ENCODE measurements around the gene DIP2B. TPM values are rescaled to one million over a fixed set of nuclear protein-coding genes. Genes with fewer than 3 reads are reported as not detected.

The DIP2B gene
- polyA plus RNA-seq, 1 of the 3 experiments (the other 2 are of a cell fraction): 6.6 TPM

GRCh38 chr12:50634379-50634778 lies 129.6 kb downstream of the DIP2B start:
- TF ChIP-seq PBX3 (IDR thresholded peaks at IDR 0.05): no peak
- no peak for TF ChIP-seq MXI1 (IDR thresholded peaks at IDR 0.05; ENCODE audit: low read depth, low read length)
- no peak for TF ChIP-seq EZH2phosphoT487 (IDR thresholded peaks at IDR 0.05; ENCODE audit: borderline replicate concordance, low read depth)
- TF ChIP-seq RFX5 (IDR thresholded peaks at IDR 0.05; ENCODE audit: low read length): no peak
- TF ChIP-seq FOXJ3 (CRISPR knock-in tag; IDR thresholded peaks at IDR 0.05): no peak
- Histone ChIP-seq H3K9me2 (no peaks in the 10 kb centered on the region), H3F3A (replicated peaks; ENCODE audit: insufficient read depth) (peaks cover 6% of the 10 kb centered on the region), H3K27ac (ENCODE audit: low read depth in 2 of 2, low read length in 1 of 2) (no peak overlapping the region), H3K27me3 (ENCODE audit: insufficient read depth) (no peaks in the 10 kb centered on the region), H2AFZ (ENCODE audit: low read depth) (no peak overlapping the region), H3K4me1 (ENCODE audit: control insufficient read depth in 1 of 2, insufficient read depth in 2 of 2, low read depth in 1 of 2, low read length in 1 of 2) (peaks cover 3 to 8% of the 10 kb centered on the region in 2 experiments; a peak in 3 of 4 replicates), H3K9ac (no peak overlapping the region), H3K36me3 (replicated peaks in 1 of 2; ENCODE audit: control insufficient read depth in 1 of 2, insufficient read depth in 2 of 2, low read length in 1 of 2) (peaks cover 0 to 21% of the 10 kb centered on the region in 2 experiments), H3K4me2 (no peak overlapping the region), H3K4me3 (ENCODE audit: low read depth in 2 of 2, low read length in 1 of 2) (no peak overlapping the region), H4K20me1 (ENCODE audit: insufficient read depth) (no peaks in the 10 kb centered on the region), H3K9me3 (no peaks in the 10 kb centered on the region), H3K79me2 (ENCODE audit: insufficient read depth) (peaks cover 9% of the 10 kb centered on the region; the same call in 1 of the 2 replicates)
- 95% methylated on average over 2 of the region's 2 CpGs for WGBS (ENCODE audit: low lambda C conversion rate)
- CTCF ChIA-PET: interaction anchor here (1.2 kb wide), 1 partner anchor 130 kb away, joined by 5 read pairs; the partner anchor contains the start of gene DIP2B
- POLR2A ChIA-PET: no interaction called here
- DNase-seq: no peak

GRCh38 chr12:50635364-50635763 lies 130.6 kb downstream of the DIP2B start:
- H4K20me1 ChIP-seq (ENCODE audit: insufficient read depth): no peaks in the 10 kb centered on the region
- ChIA-PET CTCF (interaction anchor here (1.6 to 1.7 kb wide), 2 partner anchors 12 to 131 kb away, joined by 3 to 11 read pairs; partner anchors contain the start of gene DIP2B), POLR2A (no interaction called here)
- no peak overlapping the region for H3K4me3 ChIP-seq (ENCODE audit: low read depth in 2 of 2, low read length in 1 of 2)
- no peaks in the 10 kb centered on the region for H3K9me2 ChIP-seq
- WGBS (ENCODE audit: low lambda C conversion rate): 92% methylated on average over 5 of the region's 5 CpGs
- H3K4me2 ChIP-seq: no peak overlapping the region
- no peaks in the 10 kb centered on the region for H3K9me3 ChIP-seq
- TF ChIP-seq GABPA (IDR thresholded peaks at IDR 0.05; ENCODE audit: low read depth): no peak
- peaks cover 6% of the 10 kb centered on the region for H3F3A ChIP-seq (replicated peaks; ENCODE audit: insufficient read depth)
- H3K27me3 ChIP-seq (ENCODE audit: insufficient read depth): no peaks in the 10 kb centered on the region
- H3K9ac ChIP-seq: no peak overlapping the region
- peaks cover 0 to 14% of the 10 kb centered on the region in 2 experiments for H3K36me3 ChIP-seq (replicated peaks in 1 of 2; ENCODE audit: control insufficient read depth in 1 of 2, insufficient read depth in 2 of 2, low read length in 1 of 2)
- H3K79me2 ChIP-seq (ENCODE audit: insufficient read depth): peaks cover 9% of the 10 kb centered on the region; the same call in 1 of the 2 replicates
- DNase-seq: no peak
- H2AFZ ChIP-seq (ENCODE audit: low read depth): no peak overlapping the region
- peaks cover 3 to 17% of the 10 kb centered on the region in 2 experiments; a peak in 3 of 4 replicates for H3K4me1 ChIP-seq (ENCODE audit: control insufficient read depth in 1 of 2, insufficient read depth in 2 of 2, low read depth in 1 of 2, low read length in 1 of 2)
- no peak overlapping the region; a peak in 1 of 4 replicates for H3K27ac ChIP-seq (ENCODE audit: low read depth in 2 of 2, low read length in 1 of 2)

GRCh38 chr12:50635857-50636256 lies 131.1 kb downstream of the DIP2B start:
- ChIA-PET CTCF (interaction anchor here (0.9 to 1.7 kb wide), 4 partner anchors 11 to 131 kb away, joined by 3 to 11 read pairs (median 3); partner anchors contain the start of gene DIP2B), POLR2A (no interaction called here)
- Histone ChIP-seq H3K9ac (no peak overlapping the region), H2AFZ (ENCODE audit: low read depth) (no peak overlapping the region), H3K79me2 (ENCODE audit: insufficient read depth) (peaks cover 9% of the 10 kb centered on the region; the same call in 1 of the 2 replicates), H3K4me3 (ENCODE audit: low read depth in 2 of 2, low read length in 1 of 2) (no peak overlapping the region), H3K36me3 (replicated peaks in 1 of 2; ENCODE audit: control insufficient read depth in 1 of 2, insufficient read depth in 2 of 2, low read length in 1 of 2) (peaks cover 0 to 9% of the 10 kb centered on the region in 2 experiments), H3K27me3 (ENCODE audit: insufficient read depth) (no peaks in the 10 kb centered on the region), H4K20me1 (ENCODE audit: insufficient read depth) (no peaks in the 10 kb centered on the region), H3K9me2 (no peaks in the 10 kb centered on the region), H3K9me3 (no peaks in the 10 kb centered on the region), H3K4me2 (no peak overlapping the region), H3F3A (replicated peaks; ENCODE audit: insufficient read depth) (peaks cover 6% of the 10 kb centered on the region), H3K27ac (ENCODE audit: low read depth in 2 of 2, low read length in 1 of 2) (no peak overlapping the region), H3K4me1 (ENCODE audit: control insufficient read depth in 1 of 2, insufficient read depth in 2 of 2, low read depth in 1 of 2, low read length in 1 of 2) (peaks cover 3 to 17% of the 10 kb centered on the region in 2 experiments; a peak in 3 of 4 replicates)
- WGBS (ENCODE audit: low lambda C conversion rate): 98% methylated on average over 4 of the region's 4 CpGs
- no peak for DNase-seq
- TF ChIP-seq, protein P1, sequence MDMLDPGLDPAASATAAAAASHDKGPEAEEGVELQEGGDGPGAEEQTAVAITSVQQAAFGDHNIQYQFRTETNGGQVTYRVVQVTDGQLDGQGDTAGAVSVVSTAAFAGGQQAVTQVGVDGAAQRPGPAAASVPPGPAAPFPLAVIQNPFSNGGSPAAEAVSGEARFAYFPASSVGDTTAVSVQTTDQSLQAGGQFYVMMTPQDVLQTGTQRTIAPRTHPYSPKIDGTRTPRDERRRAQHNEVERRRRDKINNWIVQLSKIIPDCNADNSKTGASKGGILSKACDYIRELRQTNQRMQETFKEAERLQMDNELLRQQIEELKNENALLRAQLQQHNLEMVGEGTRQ (IDR thresholded peaks at IDR 0.05; ENCODE audit: borderline replicate concordance, low read depth, low read length): no peak
- no peak for TF ChIP-seq RCOR1 (IDR thresholded peaks at IDR 0.05; ENCODE audit: low read length)
- no peak for TF ChIP-seq EP300 (IDR thresholded peaks at IDR 0.05; ENCODE audit: borderline replicate concordance in 1 of 2, low read depth in 1 of 2, low read length in 1 of 2)
- no peak for TF ChIP-seq SIN3A (IDR thresholded peaks at IDR 0.05; ENCODE audit: borderline replicate concordance, low read depth, low read length)
- no peak for TF ChIP-seq SMC3 (IDR thresholded peaks at IDR 0.05; ENCODE audit: low read depth, low read length)
- TF ChIP-seq, protein P2, sequence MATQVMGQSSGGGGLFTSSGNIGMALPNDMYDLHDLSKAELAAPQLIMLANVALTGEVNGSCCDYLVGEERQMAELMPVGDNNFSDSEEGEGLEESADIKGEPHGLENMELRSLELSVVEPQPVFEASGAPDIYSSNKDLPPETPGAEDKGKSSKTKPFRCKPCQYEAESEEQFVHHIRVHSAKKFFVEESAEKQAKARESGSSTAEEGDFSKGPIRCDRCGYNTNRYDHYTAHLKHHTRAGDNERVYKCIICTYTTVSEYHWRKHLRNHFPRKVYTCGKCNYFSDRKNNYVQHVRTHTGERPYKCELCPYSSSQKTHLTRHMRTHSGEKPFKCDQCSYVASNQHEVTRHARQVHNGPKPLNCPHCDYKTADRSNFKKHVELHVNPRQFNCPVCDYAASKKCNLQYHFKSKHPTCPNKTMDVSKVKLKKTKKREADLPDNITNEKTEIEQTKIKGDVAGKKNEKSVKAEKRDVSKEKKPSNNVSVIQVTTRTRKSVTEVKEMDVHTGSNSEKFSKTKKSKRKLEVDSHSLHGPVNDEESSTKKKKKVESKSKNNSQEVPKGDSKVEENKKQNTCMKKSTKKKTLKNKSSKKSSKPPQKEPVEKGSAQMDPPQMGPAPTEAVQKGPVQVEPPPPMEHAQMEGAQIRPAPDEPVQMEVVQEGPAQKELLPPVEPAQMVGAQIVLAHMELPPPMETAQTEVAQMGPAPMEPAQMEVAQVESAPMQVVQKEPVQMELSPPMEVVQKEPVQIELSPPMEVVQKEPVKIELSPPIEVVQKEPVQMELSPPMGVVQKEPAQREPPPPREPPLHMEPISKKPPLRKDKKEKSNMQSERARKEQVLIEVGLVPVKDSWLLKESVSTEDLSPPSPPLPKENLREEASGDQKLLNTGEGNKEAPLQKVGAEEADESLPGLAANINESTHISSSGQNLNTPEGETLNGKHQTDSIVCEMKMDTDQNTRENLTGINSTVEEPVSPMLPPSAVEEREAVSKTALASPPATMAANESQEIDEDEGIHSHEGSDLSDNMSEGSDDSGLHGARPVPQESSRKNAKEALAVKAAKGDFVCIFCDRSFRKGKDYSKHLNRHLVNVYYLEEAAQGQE (IDR thresholded peaks at IDR 0.05; ENCODE audit: low read depth, low read length): no peak
- no peak for TF ChIP-seq USF1 (IDR thresholded peaks at IDR 0.05; ENCODE audit: borderline replicate concordance, low read depth)
- TF ChIP-seq YY1 (IDR thresholded peaks at IDR 0.05; ENCODE audit: low read depth): no peak
- no peak for TF ChIP-seq TAF1 (IDR thresholded peaks at IDR 0.05; ENCODE audit: borderline replicate concordance, low read depth, low read length)
